ENCODE measurements around the gene ZNF783. TPM values are rescaled to one million over a fixed set of nuclear protein-coding genes. Genes with fewer than 3 reads are reported as not detected.
"Not testable (repeated sequence)": the region's sequence is repeated elsewhere in the genome, so short reads cannot be mapped to it uniquely, and the experiment has no call there.

ZNF783 gene
- total RNA-seq, 1 donor = 13.4 TPM

- Histone ChIP-seq H3K27me3 (ENCODE audit: insufficient read depth, low read length) (no peaks in the 10 kb centered on the region), H3K4me2 (ENCODE audit: insufficient read depth, low read length) (no peak overlapping the region), H4K20me1 (ENCODE audit: insufficient read depth, low read length) (no peaks in the 10 kb centered on the region), H3K9me3 (ENCODE audit: low read depth, low read length) (no peaks in the 10 kb centered on the region), H3K4me1 (ENCODE audit: insufficient read depth, low read length) (no peaks in the 10 kb centered on the region), H2AFZ (ENCODE audit: low read length) (no peak overlapping the region), H3K79me2 (ENCODE audit: insufficient read depth, low read length) (no peaks in the 10 kb centered on the region), H3K27ac (ENCODE audit: low read depth, low read length) (no peak overlapping the region), H3K4me3 (ENCODE audit: insufficient read depth, low read length) (no peak overlapping the region), H3K36me3 (ENCODE audit: insufficient read depth, low read length) (no peaks in the 10 kb centered on the region)
- DNase-seq (ENCODE audit: insufficient read length, low spot score, missing footprints) = no peak
- TF ChIP-seq CTCF (IDR thresholded peaks at IDR 0.05; ENCODE audit: extremely low read depth, low read depth, low read length) = no peak
These were observed 63.3 kb downstream of the ZNF783 start for GRCh38 chr7:149325248-149325647.

GRCh38 chr7:149329265-149329664 is 67.3 kb downstream of the ZNF783 start:
- Histone ChIP-seq H3K79me2 (ENCODE audit: insufficient read depth, low read length) (no peaks in the 10 kb centered on the region), H3K36me3 (ENCODE audit: insufficient read depth, low read length) (no peaks in the 10 kb centered on the region), H3K9me3 (ENCODE audit: low read depth, low read length) (no peaks in the 10 kb centered on the region), H3K27me3 (ENCODE audit: insufficient read depth, low read length) (no peaks in the 10 kb centered on the region), H3K4me2 (ENCODE audit: insufficient read depth, low read length) (no peak overlapping the region), H2AFZ (ENCODE audit: low read length) (no peak overlapping the region), H3K4me1 (ENCODE audit: insufficient read depth, low read length) (no peaks in the 10 kb centered on the region), H3K4me3 (ENCODE audit: insufficient read depth, low read length) (no peak overlapping the region), H3K27ac (ENCODE audit: low read depth, low read length) (no peak overlapping the region), H4K20me1 (ENCODE audit: insufficient read depth, low read length) (no peaks in the 10 kb centered on the region)
- DNase-seq (ENCODE audit: insufficient read length, low spot score, missing footprints) = no peak
- no peak for TF ChIP-seq CTCF (IDR thresholded peaks at IDR 0.05; ENCODE audit: extremely low read depth, low read depth, low read length)

- Histone ChIP-seq H4K20me1 (ENCODE audit: insufficient read depth, low read length) (no peaks in the 10 kb centered on the region), H3K4me3 (ENCODE audit: insufficient read depth, low read length) (no peak overlapping the region), H3K4me2 (ENCODE audit: insufficient read depth, low read length) (no peak overlapping the region), H3K27me3 (ENCODE audit: insufficient read depth, low read length) (no peaks in the 10 kb centered on the region), H3K79me2 (ENCODE audit: insufficient read depth, low read length) (no peaks in the 10 kb centered on the region), H3K4me1 (ENCODE audit: insufficient read depth, low read length) (no peaks in the 10 kb centered on the region), H3K9me3 (ENCODE audit: low read depth, low read length) (no peaks in the 10 kb centered on the region), H3K27ac (ENCODE audit: low read depth, low read length) (no peak overlapping the region), H3K36me3 (ENCODE audit: insufficient read depth, low read length) (no peaks in the 10 kb centered on the region), H2AFZ (ENCODE audit: low read length) (no peak overlapping the region)
- no peak for DNase-seq (ENCODE audit: insufficient read length, low spot score, missing footprints)
- TF ChIP-seq CTCF (IDR thresholded peaks at IDR 0.05; ENCODE audit: extremely low read depth, low read depth, low read length) = no peak
These were observed 67.9 kb downstream of the ZNF783 start for GRCh38 chr7:149329766-149330334.

- no peak for DNase-seq (ENCODE audit: insufficient read length, low spot score, missing footprints)
- no peaks in the 10 kb centered on the region for H3K4me1 ChIP-seq (ENCODE audit: insufficient read depth, low read length)
- no peak for TF ChIP-seq CTCF (IDR thresholded peaks at IDR 0.05; ENCODE audit: extremely low read depth, low read depth, low read length)
- no peaks in the 10 kb centered on the region for H3K36me3 ChIP-seq (ENCODE audit: insufficient read depth, low read length)
- no peak overlapping the region for H3K4me2 ChIP-seq (ENCODE audit: insufficient read depth, low read length)
- H3K27ac ChIP-seq (ENCODE audit: low read depth, low read length) = no peak overlapping the region
- H3K4me3 ChIP-seq (ENCODE audit: insufficient read depth, low read length) = no peak overlapping the region
- no peaks in the 10 kb centered on the region for H3K79me2 ChIP-seq (ENCODE audit: insufficient read depth, low read length)
- H4K20me1 ChIP-seq (ENCODE audit: insufficient read depth, low read length) = no peaks in the 10 kb centered on the region
- H2AFZ ChIP-seq (ENCODE audit: low read length) = no peak overlapping the region
- H3K27me3 ChIP-seq (ENCODE audit: insufficient read depth, low read length) = no peaks in the 10 kb centered on the region
- no peaks in the 10 kb centered on the region for H3K9me3 ChIP-seq (ENCODE audit: low read depth, low read length)
These were observed 69.0 kb downstream of the ZNF783 start for GRCh38 chr7:149330914-149331567.

GRCh38 chr7:149332602-149333320 is 70.8 kb downstream of the ZNF783 start:
- H3K27ac ChIP-seq (ENCODE audit: low read depth, low read length); H3K27me3 ChIP-seq (ENCODE audit: insufficient read depth, low read length); H4K20me1 ChIP-seq (ENCODE audit: insufficient read depth, low read length); H3K4me2 ChIP-seq (ENCODE audit: insufficient read depth, low read length); DNase-seq (ENCODE audit: insufficient read length, low spot score, missing footprints); H3K79me2 ChIP-seq (ENCODE audit: insufficient read depth, low read length); H2AFZ ChIP-seq (ENCODE audit: low read length); H3K4me1 ChIP-seq (ENCODE audit: insufficient read depth, low read length); H3K9me3 ChIP-seq (ENCODE audit: low read depth, low read length); H3K36me3 ChIP-seq (ENCODE audit: insufficient read depth, low read length); H3K4me3 ChIP-seq (ENCODE audit: insufficient read depth, low read length): not testable (repeated sequence)

Data from osteoblast (primary cell).